Panc1 (cell line): ENCODE data around the gene MAPK8IP3. TPM values are rescaled to one million over a fixed set of nuclear protein-coding genes. Genes with fewer than 3 reads are reported as not detected.

ENCODE experiments used
- ATAC-seq: fragments of 200-7000 bp; cut with Tn5 transposase; 2 replicates; pipeline ENCODE4 v1.9.1; 2020; ENCODE audit warnings: mild to moderate bottlenecking, moderate library complexity
- BruUV-seq: library from RNA; stranded (reverse); fragments of 400-500 nt; replicated peaks from 2 replicates; lab custom pipeline; 2021; lab: Mats Ljungman, UMichigan
- CTCF ChIA-PET: fragments of 300-600 bp; sonication (Branson Sonifier 250); formaldehyde crosslinking; loops from one replicate; lab custom pipeline; 2022; ENCODE audit warnings: antibody characterized with exemption; lab: Charles Lee
- POLR2A ChIA-PET: fragments of 300-600 bp; sonication (Branson Sonifier 250); formaldehyde crosslinking; loops from one replicate; lab custom pipeline; 2022; ENCODE audit warnings: antibody characterized with exemption; lab: Charles Lee
- DNase-seq: peaks from one replicate; pipeline ENCODE4 v3.0.0-alpha.2; 2010; ENCODE audit warnings: low read depth, low spot score
- H3K27ac ChIP-seq: 2 replicates; pipeline ENCODE4 v1.5.1; 2011; ENCODE audit warnings: mild to moderate bottlenecking, low read length, inconsistent platforms
- H3K27me3 ChIP-seq: fragments of 200-500 bp; sonication (Bioruptor generic); 2 replicates; pipeline ENCODE4 v1.6.0; 2014; ENCODE audit warnings: low read length, inconsistent platforms; ENCODE audit not compliant: control insufficient read depth, insufficient read depth
- H3K36me3 ChIP-seq: fragments of 200-500 bp; sonication (Bioruptor generic); 2 replicates; pipeline ENCODE4 v1.5.1; 2014; ENCODE audit warnings: inconsistent platforms, mild to moderate bottlenecking, low read length, moderate library complexity; ENCODE audit not compliant: control insufficient read depth, insufficient read depth
- H3K4me1 ChIP-seq: 2 replicates; pipeline ENCODE4 v1.5.1; 2011; ENCODE audit warnings: inconsistent platforms, mild to moderate bottlenecking, low read length, moderate library complexity; ENCODE audit not compliant: control insufficient read depth, insufficient read depth
- H3K4me3 ChIP-seq, 2 experiments: 2 replicates each; pipeline ENCODE4 v1.5.1; 2011 to 2012; ENCODE audit warnings: low read depth in 2 of 2, low read length in 2 of 2, mild to moderate bottlenecking in 2 of 2, inconsistent platforms in 1 of 2, moderate library complexity in 1 of 2
- H3K9me3 ChIP-seq: fragments of 200-500 bp; sonication (Bioruptor generic); 2 replicates; pipeline ENCODE4 v1.5.1; 2014; ENCODE audit warnings: low read depth, mild to moderate bottlenecking, inconsistent platforms, low read length, moderate library complexity; ENCODE audit not compliant: control insufficient read depth, insufficient read depth
- POLR2AphosphoS5 ChIP-seq: IDR thresholded peaks from 2 replicates; pipeline ENCODE4 v1.6.1; 2012; ENCODE audit warnings: mild to moderate bottlenecking, low read depth, low read length, moderate library complexity
- SIN3A ChIP-seq: IDR thresholded peaks from 2 replicates; pipeline ENCODE4 v1.6.1; 2012; ENCODE audit warnings: low read depth, mild to moderate bottlenecking, low read length, moderate library complexity, borderline replicate concordance; ENCODE audit not compliant: insufficient read depth
- TCF7L2 ChIP-seq: IDR thresholded peaks from 2 replicates; pipeline ENCODE4 v1.6.1; 2011; ENCODE audit warnings: mild to moderate bottlenecking, low read depth, low read length, inconsistent platforms
- in situ Hi-C: cut with HindIII; loops from 2 replicates; pipeline ENCODE4 v1.10.0; 2016; ENCODE audit warnings: low sequenced_read_pairs, low pct_unique_long_range_greater_than_20kb
- intact Hi-C: fragments of 100-400 bp; cut with micrococcal nuclease; formaldehyde crosslinking; loops from one replicate; pipeline ENCODE4 v1.10.0; 2022; ENCODE audit not compliant: unreplicated experiment
- total RNA-seq: library from RNA; stranded (reverse); gene quantifications from one replicate; pipeline ENCODE4 v1.2.1, GENCODE V29; 2021; ENCODE audit not compliant: unreplicated experiment
- TF ChIP-seq, protein P1 (sequence below), 2 experiments: IDR thresholded peaks; 2 replicates each; pipeline ENCODE4 v1.6.1; 2011 to 2012; ENCODE audit warnings: low read depth in 2 of 2, control low read depth in 1 of 2, low read length in 1 of 2, mild to moderate bottlenecking in 1 of 2, moderate library complexity in 1 of 2; ENCODE audit not compliant: insufficient read depth in 1 of 2
- TF ChIP-seq, protein P2 (sequence below): fragments of 450-650 bp; IDR thresholded peaks from 2 replicates; pipeline ENCODE4 v1.5.1; 2017; ENCODE audit warnings: mild to moderate bottlenecking

MAPK8IP3 gene
- total RNA-seq, 1 experiment from 2014 or later = 108 TPM

- TF ChIP-seq TCF7L2 (no peak), POLR2AphosphoS5 (no peak), SIN3A (no peak)
- TF ChIP-seq, protein P1, sequence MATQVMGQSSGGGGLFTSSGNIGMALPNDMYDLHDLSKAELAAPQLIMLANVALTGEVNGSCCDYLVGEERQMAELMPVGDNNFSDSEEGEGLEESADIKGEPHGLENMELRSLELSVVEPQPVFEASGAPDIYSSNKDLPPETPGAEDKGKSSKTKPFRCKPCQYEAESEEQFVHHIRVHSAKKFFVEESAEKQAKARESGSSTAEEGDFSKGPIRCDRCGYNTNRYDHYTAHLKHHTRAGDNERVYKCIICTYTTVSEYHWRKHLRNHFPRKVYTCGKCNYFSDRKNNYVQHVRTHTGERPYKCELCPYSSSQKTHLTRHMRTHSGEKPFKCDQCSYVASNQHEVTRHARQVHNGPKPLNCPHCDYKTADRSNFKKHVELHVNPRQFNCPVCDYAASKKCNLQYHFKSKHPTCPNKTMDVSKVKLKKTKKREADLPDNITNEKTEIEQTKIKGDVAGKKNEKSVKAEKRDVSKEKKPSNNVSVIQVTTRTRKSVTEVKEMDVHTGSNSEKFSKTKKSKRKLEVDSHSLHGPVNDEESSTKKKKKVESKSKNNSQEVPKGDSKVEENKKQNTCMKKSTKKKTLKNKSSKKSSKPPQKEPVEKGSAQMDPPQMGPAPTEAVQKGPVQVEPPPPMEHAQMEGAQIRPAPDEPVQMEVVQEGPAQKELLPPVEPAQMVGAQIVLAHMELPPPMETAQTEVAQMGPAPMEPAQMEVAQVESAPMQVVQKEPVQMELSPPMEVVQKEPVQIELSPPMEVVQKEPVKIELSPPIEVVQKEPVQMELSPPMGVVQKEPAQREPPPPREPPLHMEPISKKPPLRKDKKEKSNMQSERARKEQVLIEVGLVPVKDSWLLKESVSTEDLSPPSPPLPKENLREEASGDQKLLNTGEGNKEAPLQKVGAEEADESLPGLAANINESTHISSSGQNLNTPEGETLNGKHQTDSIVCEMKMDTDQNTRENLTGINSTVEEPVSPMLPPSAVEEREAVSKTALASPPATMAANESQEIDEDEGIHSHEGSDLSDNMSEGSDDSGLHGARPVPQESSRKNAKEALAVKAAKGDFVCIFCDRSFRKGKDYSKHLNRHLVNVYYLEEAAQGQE (IDR thresholded peaks at IDR 0.05; ENCODE audit: insufficient read depth in 1 of 2, low read depth in 2 of 2, low read length in 1 of 2) = no peak
- TF ChIP-seq, protein P2, sequence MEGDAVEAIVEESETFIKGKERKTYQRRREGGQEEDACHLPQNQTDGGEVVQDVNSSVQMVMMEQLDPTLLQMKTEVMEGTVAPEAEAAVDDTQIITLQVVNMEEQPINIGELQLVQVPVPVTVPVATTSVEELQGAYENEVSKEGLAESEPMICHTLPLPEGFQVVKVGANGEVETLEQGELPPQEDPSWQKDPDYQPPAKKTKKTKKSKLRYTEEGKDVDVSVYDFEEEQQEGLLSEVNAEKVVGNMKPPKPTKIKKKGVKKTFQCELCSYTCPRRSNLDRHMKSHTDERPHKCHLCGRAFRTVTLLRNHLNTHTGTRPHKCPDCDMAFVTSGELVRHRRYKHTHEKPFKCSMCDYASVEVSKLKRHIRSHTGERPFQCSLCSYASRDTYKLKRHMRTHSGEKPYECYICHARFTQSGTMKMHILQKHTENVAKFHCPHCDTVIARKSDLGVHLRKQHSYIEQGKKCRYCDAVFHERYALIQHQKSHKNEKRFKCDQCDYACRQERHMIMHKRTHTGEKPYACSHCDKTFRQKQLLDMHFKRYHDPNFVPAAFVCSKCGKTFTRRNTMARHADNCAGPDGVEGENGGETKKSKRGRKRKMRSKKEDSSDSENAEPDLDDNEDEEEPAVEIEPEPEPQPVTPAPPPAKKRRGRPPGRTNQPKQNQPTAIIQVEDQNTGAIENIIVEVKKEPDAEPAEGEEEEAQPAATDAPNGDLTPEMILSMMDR = no peak
- no peaks in the 10 kb centered on the region for H3K27me3 ChIP-seq
- H3K9me3 ChIP-seq = no peaks in the 10 kb centered on the region
- in situ Hi-C loops (no loop called here), intact Hi-C loops (no loop called here)
- ATAC-seq (no peak), DNase-seq (no peak)
- no peaks in the 10 kb centered on the region for H3K4me1 ChIP-seq
- no peak overlapping the region for H3K4me3 ChIP-seq
- BruUV-seq = no TSS peak
- no peak overlapping the region for H3K27ac ChIP-seq
- H3K36me3 ChIP-seq = no peaks in the 10 kb centered on the region; the same call in 1 of the 2 replicates
- ChIA-PET CTCF (no interaction called here), POLR2A (interaction anchor here (0.6 kb wide), 1 partner anchor 326 kb away, joined by 3 read pairs; the partner anchor contains the start of gene UQCC4)
Measured at GRCh38 chr16:1745900-1746692, 40.1 kb downstream of the MAPK8IP3 start.

DNA sequence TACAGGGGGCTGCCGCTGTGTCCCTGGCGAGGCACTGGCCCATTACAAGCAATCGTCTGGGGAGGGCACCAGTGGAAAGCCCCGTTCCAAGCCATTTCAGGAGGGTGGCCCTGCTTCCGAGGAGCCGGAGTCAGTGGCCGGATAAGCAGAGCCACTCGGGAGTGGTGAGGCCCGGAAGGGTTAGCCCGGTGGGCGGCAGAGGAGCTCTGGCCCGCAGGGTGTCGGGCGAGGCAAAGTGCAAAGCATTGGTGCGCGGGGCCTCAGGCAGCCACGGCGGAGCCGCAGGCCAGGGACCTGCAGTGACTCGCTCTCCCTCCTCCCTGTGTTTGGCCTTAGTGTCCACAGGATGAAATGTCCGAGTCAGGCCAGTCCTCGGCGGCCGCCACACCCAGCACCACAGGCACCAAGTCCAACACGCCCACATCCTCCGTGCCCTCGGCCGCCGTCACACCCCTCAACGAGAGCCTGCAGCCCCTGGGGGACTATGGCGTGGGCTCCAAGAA lies 40.7 kb downstream of the MAPK8IP3 start:
- intact Hi-C loops = no loop called here
- H3K4me3 ChIP-seq = no peak overlapping the region
- no peaks in the 10 kb centered on the region for H3K4me1 ChIP-seq
- DNase-seq = no peak
- H3K27me3 ChIP-seq = no peaks in the 10 kb centered on the region
- no TSS peak for BruUV-seq
- no peaks in the 10 kb centered on the region for H3K9me3 ChIP-seq
- no peak overlapping the region for H3K27ac ChIP-seq
- CTCF ChIA-PET = no interaction called here
- in situ Hi-C loops = no loop called here
- POLR2A ChIA-PET = no interaction called here
- TF ChIP-seq SIN3A = no peak
- TF ChIP-seq TCF7L2 = no peak
- TF ChIP-seq, protein P1 (IDR thresholded peaks at IDR 0.05; ENCODE audit: insufficient read depth in 1 of 2, low read depth in 2 of 2, low read length in 1 of 2) = no peak
- no peak for TF ChIP-seq POLR2AphosphoS5
- TF ChIP-seq, protein P2 = no peak
- no peak for ATAC-seq
- no peaks in the 10 kb centered on the region; the same call in 1 of the 2 replicates for H3K36me3 ChIP-seq
